Testis (tissue), 2 donors: ENCODE data around the gene SPEN.

Experiments
- CTCF ChIP-seq, 3 experiments: fragments of 450-650 bp in 2 of 3; fragments of 200-600 bp in 1 of 3; sonication (generic) in 1 of 3; IDR thresholded peaks; one replicate each; pipeline ENCODE4 v1.5.1; 2016 to 2019; ENCODE audit warnings: antibody characterized with exemption in 3 of 3, mild to moderate bottlenecking in 2 of 3, moderate library complexity in 1 of 3
- POLR2A ChIP-seq: fragments of 450-650 bp; IDR thresholded peaks from one replicate; pipeline ENCODE4 v1.6.1; 2017; ENCODE audit warnings: antibody characterized with exemption, mild to moderate bottlenecking, moderate library complexity

GRCh38 chr1:15950763-15951295 lies 103.3 kb downstream of the SPEN start:
- TF ChIP-seq CTCF (IDR thresholded peaks at IDR 0.05) (no peak), POLR2A (no peak)
